Lung (tissue), 12 donors: ENCODE results near the gene EPAS1. TPM values are rescaled to one million over a fixed set of nuclear protein-coding genes. Genes with fewer than 3 reads are reported as not detected.

ENCODE experiments used
- ATAC-seq: fragments of 200-7000 bp; cut with Tn5 transposase; one replicate; pipeline ENCODE4 v1.9.1; 2020; ENCODE audit warnings: moderate number of reproducible peaks; ENCODE audit not compliant: insufficient read depth, low FRiP score
- DNase-seq, 3 donors: peaks; one replicate each; pipeline ENCODE4 v3.0.0-alpha.2; 2013 to 2017
- H3K27ac ChIP-seq, 2 donors: one replicate each; pipeline ENCODE4 v1.5.1; 2013; ENCODE audit warnings: mild to moderate bottlenecking in 2 of 2, moderate library complexity in 2 of 2, control low read depth in 1 of 2, inconsistent platforms in 1 of 2, low read depth in 1 of 2, low read length in 1 of 2
- H3K27me3 ChIP-seq, 3 donors: one replicate each; pipeline ENCODE4 v1.5.1; 2013; ENCODE audit warnings: low read length in 2 of 3; ENCODE audit not compliant: control insufficient read depth in 3 of 3, insufficient read depth in 3 of 3
- H3K36me3 ChIP-seq, 4 donors: one replicate each; pipeline ENCODE4 v1.5.1; 2013; ENCODE audit warnings: low read length in 4 of 4, mild to moderate bottlenecking in 1 of 4, moderate library complexity in 1 of 4; ENCODE audit not compliant: control insufficient read depth in 4 of 4, insufficient read depth in 4 of 4
- H3K4me1 ChIP-seq, 5 donors: one replicate each; pipeline ENCODE4 v1.5.1; 2013; ENCODE audit warnings: low read length in 5 of 5, mild to moderate bottlenecking in 2 of 5, moderate library complexity in 1 of 5; ENCODE audit not compliant: control insufficient read depth in 5 of 5, insufficient read depth in 5 of 5
- H3K4me3 ChIP-seq: one replicate; pipeline ENCODE4 v1.5.1; 2013; ENCODE audit warnings: mild to moderate bottlenecking, control low read depth, moderate library complexity
- H3K9ac ChIP-seq, 2 donors: one replicate each; pipeline ENCODE4 v1.5.1; 2013; ENCODE audit warnings: low read length in 2 of 2, control low read depth in 1 of 2; ENCODE audit not compliant: insufficient read depth in 1 of 2
- H3K9me3 ChIP-seq, 4 donors: one replicate each; pipeline ENCODE4 v1.5.1; 2013; ENCODE audit warnings: low read length in 3 of 4, mild to moderate bottlenecking in 1 of 4, moderate library complexity in 1 of 4; ENCODE audit not compliant: control insufficient read depth in 4 of 4, insufficient read depth in 3 of 4
- CTCF ChIP-seq: IDR thresholded peaks from 2 replicates; pipeline ENCODE4 v1.5.1; 2012; ENCODE audit warnings: mild to moderate bottlenecking; ENCODE audit errors: control extremely low read depth, extremely low read depth
- WGBS, 2 donors: extraction: QIAGEN DNeasy Blood & Tissue Kit; methylation state at CpG; one replicate each; pipeline ENCODE4 v1.1.7; 2013; 5-methylcytosine and 5-hydroxymethylcytosine counted together
- polyA plus RNA-seq, 2 donors: library from polyadenylated mRNA; stranded (reverse); fragments of 200-250 nt; gene quantifications; one replicate each; pipeline ENCODE4 v1.2.1, GENCODE V29; 2013
- total RNA-seq, 2 donors: library from RNA; depleted of rRNA in 1 of 2; stranded (reverse); fragments of >200 nt in 1 of 2; gene quantifications; one replicate each; pipeline ENCODE4 v1.2.1, GENCODE V29; 2014 to 2021
- donor health status: control.
- donor health status: control.
- donor health status: Bipolar disorder and iron deficiency.
- donor health status: healthy.
- donor health status: DM: yes; HTN: yes; CAD: no.

The EPAS1 gene
- total and polyA plus RNA-seq, 4 donors: 233 to 1,051 (median 381) TPM

- Histone ChIP-seq H3K27me3 (no peaks in the 10 kb centered on the region), H3K4me3 (no peak overlapping the region), H3K9me3 (no peaks in the 10 kb centered on the region), H3K27ac (peak overlapping the region in 1 of 2 donors; percentile 48), H3K9ac (no peak overlapping the region), H3K4me1 (peaks cover 7 to 36% (median 24%) of the 10 kb centered on the region in 5 donors), H3K36me3 (peaks cover 0 to 30% (median 6%) of the 10 kb centered on the region in 4 donors)
- WGBS, 2 donors: 75 to 92% methylated on average over 10 of the region's 10 CpGs
- DNase-seq (no peak), ATAC-seq (no peak)
- TF ChIP-seq CTCF: no peak
Observed at GRCh38 chr2:46346719-46347118, 49.5 kb downstream of the EPAS1 start.

- no peak overlapping the region for H3K4me3 ChIP-seq
- 60 to 64% methylated on average over 11 of the region's 11 CpGs for WGBS, 2 donors
- H3K36me3 ChIP-seq: peaks cover 0 to 32% (median 6%) of the 10 kb centered on the region in 4 donors
- H3K27ac ChIP-seq: peak overlapping the region; percentile 3 to 48
- H3K4me1 ChIP-seq: peaks cover 7 to 31% (median 13%) of the 10 kb centered on the region in 5 donors
- no peak for DNase-seq
- H3K27me3 ChIP-seq: no peaks in the 10 kb centered on the region
- TF ChIP-seq CTCF: no peak
- H3K9ac ChIP-seq: no peak overlapping the region
- no peak for ATAC-seq
- no peaks in the 10 kb centered on the region for H3K9me3 ChIP-seq
Observed at GRCh38 chr2:46347648-46348280, 50.6 kb downstream of the EPAS1 start.

- Histone ChIP-seq H3K4me3 (no peak overlapping the region), H3K36me3 (peaks cover 0 to 34% (median 6%) of the 10 kb centered on the region in 4 donors), H3K9me3 (no peaks in the 10 kb centered on the region), H3K9ac (no peak overlapping the region), H3K4me1 (peaks cover 7 to 32% (median 12%) of the 10 kb centered on the region in 5 donors), H3K27me3 (no peaks in the 10 kb centered on the region), H3K27ac (peak overlapping the region; percentile 21 to 28)
- 67 to 73% methylated on average over 6 of the region's 6 CpGs for WGBS, 2 donors
- DNase-seq (no peak), ATAC-seq (no peak)
- TF ChIP-seq CTCF: no peak
Observed at GRCh38 chr2:46349115-46349547, 51.9 kb downstream of the EPAS1 start.
